Neutrophil (primary cell): ENCODE results near the gene PIGH.

ENCODE experiments used
- H3K27ac ChIP-seq: fragments of 200-600 bp; sonication (generic); 2 replicates; pipeline ENCODE4 v1.5.1; 2016; ENCODE audit warnings: mild to moderate bottlenecking, moderate library complexity
- H3K27me3 ChIP-seq: fragments of 200-600 bp; sonication (generic); 2 replicates; pipeline ENCODE4 v1.6.0; 2016; ENCODE audit warnings: mild to moderate bottlenecking
- H3K36me3 ChIP-seq: fragments of 200-600 bp; sonication (generic); 2 replicates; pipeline ENCODE4 v1.5.1; 2017
- H3K4me1 ChIP-seq, 2 experiments: fragments of 200-600 bp in 1 of 2; sonication (generic) in 1 of 2; 1 replicate in 1 of 2; 2 replicates in 1 of 2; pipeline versions ENCODE4 v1.5.1 to v1.6.1; 2013 to 2016; ENCODE audit warnings: low read depth in 1 of 2, low read length in 1 of 2, mild to moderate bottlenecking in 1 of 2, moderate library complexity in 1 of 2; ENCODE audit not compliant: control insufficient read depth in 1 of 2, insufficient read depth in 1 of 2
- H3K4me3 ChIP-seq, 2 experiments: fragments of 200-600 bp in 1 of 2; sonication (generic) in 1 of 2; 1 replicate in 1 of 2; 2 replicates in 1 of 2; pipeline ENCODE4 v1.5.1; 2013 to 2016; ENCODE audit warnings: low read depth in 1 of 2, low read length in 1 of 2, mild to moderate bottlenecking in 1 of 2, moderate library complexity in 1 of 2
- H3K9me3 ChIP-seq: fragments of 200-600 bp; sonication (generic); 2 replicates; pipeline ENCODE4 v1.5.1; 2016
- CTCF ChIP-seq: fragments of 200-600 bp; sonication (generic); IDR thresholded peaks from 2 replicates; pipeline ENCODE4 v1.5.1; 2016; ENCODE audit warnings: antibody characterized with exemption

The PIGH gene

GRCh38 chr14:67556671-67557070, 43.4 kb downstream of the PIGH start:
- Histone ChIP-seq H3K36me3 (no peaks in the 10 kb centered on the region), H3K27me3 (peaks cover 11% of the 10 kb centered on the region), H3K4me3 (no peak overlapping the region), H3K4me1 (no peaks in the 10 kb centered on the region), H3K27ac (no peak overlapping the region), H3K9me3 (no peaks in the 10 kb centered on the region)
- TF ChIP-seq CTCF = no peak

- H3K27ac ChIP-seq = no peak overlapping the region
- no peak overlapping the region for H3K4me3 ChIP-seq
- H3K36me3 ChIP-seq = no peaks in the 10 kb centered on the region
- TF ChIP-seq CTCF = no peak
- H3K9me3 ChIP-seq = no peaks in the 10 kb centered on the region
- no peaks in the 10 kb centered on the region for H3K4me1 ChIP-seq
- peaks cover 11% of the 10 kb centered on the region for H3K27me3 ChIP-seq
Observed at GRCh38 chr14:67555518-67556090, 44.5 kb downstream of the PIGH start.

DNA sequence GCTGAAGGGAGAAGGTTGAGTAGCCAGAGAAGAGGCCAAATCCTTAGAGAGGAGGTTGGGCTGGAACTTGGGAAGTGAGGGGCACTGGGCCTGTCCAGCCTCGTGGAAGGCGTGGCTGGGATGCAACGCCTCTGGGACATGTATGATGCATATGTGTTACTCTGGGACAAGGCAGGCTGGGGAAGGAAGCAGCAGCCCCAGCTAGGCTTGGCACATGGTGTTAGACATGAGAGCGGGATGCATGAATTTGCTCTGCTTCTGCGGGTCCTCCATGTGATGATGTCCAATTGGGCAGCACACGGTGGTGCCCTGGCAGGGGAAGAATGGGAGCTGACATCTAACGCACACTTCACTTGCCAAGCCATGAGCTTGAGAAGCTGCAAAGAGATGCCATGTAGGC, 45.7 kb downstream of the PIGH start:
- no peak overlapping the region for H3K27ac ChIP-seq
- no peaks in the 10 kb centered on the region for H3K36me3 ChIP-seq
- H3K27me3 ChIP-seq = peaks cover 11% of the 10 kb centered on the region
- H3K4me3 ChIP-seq = no peak overlapping the region
- no peaks in the 10 kb centered on the region for H3K4me1 ChIP-seq
- TF ChIP-seq CTCF = no peak
- H3K9me3 ChIP-seq = no peaks in the 10 kb centered on the region

DNA sequence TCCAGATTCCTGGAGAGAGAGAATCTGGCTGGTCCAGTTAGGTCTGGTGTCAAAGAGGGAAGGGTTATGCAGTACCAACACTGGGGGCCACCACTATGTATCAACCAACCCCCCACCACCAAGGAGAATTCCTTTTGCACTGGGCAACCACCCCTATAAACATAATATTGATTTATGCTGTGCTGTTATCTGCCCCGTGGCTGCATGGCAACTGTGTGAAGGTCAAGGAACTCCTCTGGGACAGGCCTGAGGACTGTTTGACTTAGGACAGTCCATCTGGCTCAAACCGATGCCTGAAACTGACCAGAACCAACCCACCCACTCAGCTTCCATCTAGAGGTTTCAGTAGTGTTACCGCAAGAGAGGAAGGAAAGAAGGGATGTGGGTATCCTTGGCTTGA, 46.5 kb downstream of the PIGH start:
- Histone ChIP-seq H3K27ac (no peak overlapping the region), H3K4me3 (no peak overlapping the region), H3K36me3 (no peaks in the 10 kb centered on the region), H3K4me1 (no peaks in the 10 kb centered on the region), H3K9me3 (no peaks in the 10 kb centered on the region), H3K27me3 (peaks cover 14% of the 10 kb centered on the region)
- TF ChIP-seq CTCF = no peak

DNA sequence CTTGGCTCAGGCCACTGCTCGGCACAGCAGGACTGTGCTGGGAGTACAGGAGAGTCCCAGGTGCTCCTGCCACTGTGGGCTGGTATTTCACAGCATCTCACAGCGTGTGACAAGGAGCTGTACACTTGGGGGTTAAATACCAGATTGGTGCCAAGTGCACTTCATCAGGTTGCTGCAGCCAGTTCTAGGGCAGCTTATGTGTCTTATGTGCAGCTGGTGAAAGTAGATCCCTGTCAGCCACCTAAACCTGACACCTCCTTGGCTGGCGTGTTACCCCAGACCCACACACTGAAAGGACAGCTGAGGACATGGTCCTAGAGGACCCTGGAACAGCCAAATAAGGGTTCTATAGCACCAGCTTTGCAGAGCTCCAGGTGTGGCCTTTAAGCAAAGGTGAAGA, 48.1 kb downstream of the PIGH start:
- no peak overlapping the region for H3K27ac ChIP-seq
- no peaks in the 10 kb centered on the region for H3K36me3 ChIP-seq
- H3K4me3 ChIP-seq = no peak overlapping the region
- no peak for TF ChIP-seq CTCF
- no peaks in the 10 kb centered on the region for H3K4me1 ChIP-seq
- H3K9me3 ChIP-seq = no peaks in the 10 kb centered on the region
- peaks cover 14% of the 10 kb centered on the region for H3K27me3 ChIP-seq

DNA sequence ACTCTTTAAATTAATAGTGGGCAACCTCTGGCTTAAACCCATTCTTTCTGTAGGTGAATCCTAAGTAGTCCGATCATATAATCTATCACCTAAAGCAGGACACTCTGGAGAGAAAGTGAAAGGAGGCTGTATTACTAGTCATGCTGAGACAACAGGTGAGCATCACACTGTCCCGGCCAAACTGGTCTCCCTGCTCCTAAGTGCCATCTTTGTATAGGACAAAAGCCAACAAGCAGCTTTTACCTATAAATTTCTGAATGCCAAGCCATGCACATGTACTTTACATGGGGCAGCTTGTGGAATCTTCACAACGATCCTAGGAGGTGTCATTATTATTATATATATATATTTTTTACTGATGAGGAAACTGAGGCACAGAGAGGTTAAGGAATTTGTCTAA, 48.9 kb downstream of the PIGH start:
- no peak overlapping the region for H3K27ac ChIP-seq
- H3K4me3 ChIP-seq = no peak overlapping the region
- H3K9me3 ChIP-seq = no peaks in the 10 kb centered on the region
- no peaks in the 10 kb centered on the region for H3K4me1 ChIP-seq
- no peaks in the 10 kb centered on the region for H3K36me3 ChIP-seq
- H3K27me3 ChIP-seq = peaks cover 9% of the 10 kb centered on the region
- TF ChIP-seq CTCF = no peak
